Endothelial cell of umbilical vein (primary cell): ENCODE measurements around the gene ZNF565. TPM values are rescaled to one million over a fixed set of nuclear protein-coding genes. Genes with fewer than 3 reads are reported as not detected.

Source experiments
- BruUV-seq: library from RNA; stranded (reverse); fragments of 400-500 nt; replicated peaks from 2 replicates; lab custom pipeline; 2021; lab: Mats Ljungman, UMichigan
- CTCF ChIA-PET: fragments of 300-600, 350-600 bp; sonication (Branson Sonifier 250); formaldehyde crosslinking; loops from one replicate; lab custom pipeline; 2021; ENCODE audit warnings: antibody characterized with exemption, inconsistent platforms; lab: Charles Lee
- POLR2A ChIA-PET: fragments of 300-600, 350-600 bp; sonication (Branson Sonifier 250); formaldehyde crosslinking; loops from one replicate; lab custom pipeline; 2021; ENCODE audit warnings: antibody characterized with exemption, inconsistent platforms; lab: Charles Lee
- DNase-seq: peaks from one replicate; pipeline ENCODE4 v3.0.0-alpha.2; 2011; ENCODE audit warnings: low read depth, low spot score
- FAIRE-seq: peaks from 2 replicates; lab custom pipeline; 2011; peaks lifted over from hg19 to GRCh38; lab: Jason Lieb, UNC
- H2AFZ ChIP-seq: 2 replicates; pipeline ENCODE4 v1.6.0; 2012; ENCODE audit warnings: low read depth, low read length, control low read depth, inconsistent platforms
- H3K27ac ChIP-seq: 2 replicates; pipeline ENCODE4 v1.5.1; 2011; ENCODE audit warnings: low read depth, mild to moderate bottlenecking, control low read depth, low read length, moderate library complexity; ENCODE audit not compliant: insufficient read depth
- H3K27me3 ChIP-seq, 2 experiments: 2 replicates each; pipeline versions ENCODE4 v1.6.0 to v1.6.1; 2011; ENCODE audit warnings: low read length in 2 of 2, mixed read lengths in 1 of 2; ENCODE audit not compliant: control insufficient read depth in 2 of 2, insufficient read depth in 2 of 2
- H3K36me3 ChIP-seq, 2 experiments: 2 replicates in 1 of 2; 3 replicates in 1 of 2; pipeline ENCODE4 v1.5.1; 2011; ENCODE audit warnings: low read length in 2 of 2, mild to moderate bottlenecking in 1 of 2, moderate library complexity in 1 of 2; ENCODE audit not compliant: control insufficient read depth in 2 of 2, insufficient read depth in 2 of 2; ENCODE audit errors: extremely low read depth in 1 of 2
- H3K4me1 ChIP-seq: 3 replicates; pipeline ENCODE4 v1.5.1; 2011; ENCODE audit warnings: mild to moderate bottlenecking, low read length; ENCODE audit not compliant: control insufficient read depth, insufficient read depth; ENCODE audit errors: extremely low read depth
- H3K4me2 ChIP-seq: 2 replicates; pipeline ENCODE4 v1.6.1; 2011; ENCODE audit warnings: low read length, control low read depth, mixed read lengths; ENCODE audit not compliant: insufficient read depth
- H3K4me3 ChIP-seq, 3 experiments: fragments of 200-600 bp in 1 of 3; sonication (generic), shearing (Covaris generic) in 1 of 3; replicated peaks in 1 of 3; 2 replicates each; pipeline ENCODE4 v1.5.1; 2011 to 2016; ENCODE audit warnings: control low read depth in 3 of 3, low read length in 3 of 3, mild to moderate bottlenecking in 2 of 3, inconsistent platforms in 1 of 3, low read depth in 1 of 3, moderate library complexity in 1 of 3; ENCODE audit not compliant: insufficient read depth in 1 of 3
- H3K79me2 ChIP-seq: 2 replicates; pipeline ENCODE4 v1.6.0; 2012; ENCODE audit warnings: low read length, inconsistent platforms; ENCODE audit not compliant: control insufficient read depth, insufficient read depth
- H3K9ac ChIP-seq: replicated peaks from 2 replicates; pipeline ENCODE3; 2011; ENCODE audit warnings: low read length, control low read depth; ENCODE audit not compliant: insufficient read depth; ENCODE audit errors: extremely low read depth
- H3K9me1 ChIP-seq: replicated peaks from 3 replicates; pipeline ENCODE4 v1.6.0; 2011; ENCODE audit warnings: mild to moderate bottlenecking, low read length; ENCODE audit not compliant: control insufficient read depth, insufficient read depth; ENCODE audit errors: extremely low read depth
- H3K9me3 ChIP-seq: replicated peaks from 2 replicates; pipeline ENCODE4 v1.5.1; 2012; ENCODE audit warnings: low read length, inconsistent platforms; ENCODE audit not compliant: control insufficient read depth, insufficient read depth
- H4K20me1 ChIP-seq: replicated peaks from 2 replicates; pipeline ENCODE3; 2011; ENCODE audit warnings: mild to moderate bottlenecking, low read length; ENCODE audit not compliant: control insufficient read depth, insufficient read depth; ENCODE audit errors: extremely low read depth
- CTCF ChIP-seq, 2 donors: IDR thresholded peaks; 1 replicate in 1 of 2; 2 replicates in 1 of 2; pipeline ENCODE4 v1.5.1; 2011; ENCODE audit warnings: low read length in 2 of 2, mild to moderate bottlenecking in 2 of 2, moderate library complexity in 2 of 2, control low read depth in 1 of 2, inconsistent platforms in 1 of 2, low read depth in 1 of 2; ENCODE audit not compliant: insufficient read depth in 1 of 2; ENCODE audit errors: extremely low read depth in 1 of 2
- EZH2 ChIP-seq: IDR thresholded peaks from 2 replicates; pipeline ENCODE4 v1.6.1; 2012; ENCODE audit warnings: borderline replicate concordance, low read depth, mild to moderate bottlenecking, moderate library complexity, low read length, inconsistent platforms; ENCODE audit not compliant: severe bottlenecking
- FOS ChIP-seq: IDR thresholded peaks from 2 replicates; pipeline ENCODE4 v1.6.1; 2011; ENCODE audit warnings: mild to moderate bottlenecking, low read length, moderate library complexity, borderline replicate concordance; ENCODE audit not compliant: insufficient read depth
- GATA2 ChIP-seq: IDR thresholded peaks from 2 replicates; pipeline ENCODE4 v1.7.0; 2011; ENCODE audit warnings: low read depth, mild to moderate bottlenecking, moderate library complexity, mixed read lengths, low read length; ENCODE audit not compliant: insufficient read length, insufficient read depth
- JUN ChIP-seq: IDR thresholded peaks from 2 replicates; pipeline ENCODE4 v1.6.1; 2011; ENCODE audit warnings: borderline replicate concordance, low read depth; ENCODE audit not compliant: insufficient read length, insufficient read depth
- MYC ChIP-seq: IDR thresholded peaks from one replicate; pipeline ENCODE4 v1.6.1; 2011; ENCODE audit warnings: mild to moderate bottlenecking, low read depth, low read length
- POLR2A ChIP-seq: IDR thresholded peaks from 2 replicates; pipeline ENCODE4 v1.6.1; 2012; ENCODE audit warnings: low read depth, mild to moderate bottlenecking, control low read depth, low read length
- POLR2AphosphoS5 ChIP-seq: IDR thresholded peaks from 2 replicates; pipeline ENCODE4 v1.6.1; 2012; ENCODE audit warnings: low read depth, mild to moderate bottlenecking, control low read depth, low read length, moderate library complexity; ENCODE audit not compliant: insufficient read depth
- dilution Hi-C: fragments of 300-500 bp; cut with MboI; formaldehyde crosslinking; loops from one replicate; pipeline ENCODE4 v1.15.0; 2019; ENCODE audit warnings: low sequenced_read_pairs; ENCODE audit not compliant: extremely low pct_ligation_motif_present
- intact Hi-C: fragments of 100-400 bp; cut with micrococcal nuclease; formaldehyde crosslinking; loops from one replicate; pipeline ENCODE4 v1.10.0; 2022
- polyA plus RNA-seq, 4 experiments: library from polyadenylated mRNA; depleted of rRNA in 3 of 4; stranded (reverse) in 3 of 4; unstranded in 1 of 4; fragments of >200 nt; gene quantifications; 2 replicates each; pipeline versions ENCODE4 v1.2.1 to v1.2.3, GENCODE V29; 2011 to 2012; ENCODE audit warnings: missing spikeins in 1 of 4
- total RNA-seq: library from RNA; stranded (reverse); gene quantifications from 2 replicates; pipeline ENCODE4 v1.2.3, GENCODE V29; 2021
- TF ChIP-seq, protein P1 (sequence below): IDR thresholded peaks from 2 replicates; pipeline ENCODE4 v1.6.1; 2011; ENCODE audit not compliant: insufficient read depth, insufficient read length

Gene ZNF565
- total and polyA plus RNA-seq, 2 donors (not counting 3 experiments of a cell fraction or from before 2014, with no cell fraction given) = 1.4 to 3.6 TPM

- Histone ChIP-seq H3K9me3 (no peaks in the 10 kb centered on the region), H3K36me3 (no peaks in the 10 kb centered on the region), H3K9me1 (no peaks in the 10 kb centered on the region), H3K27ac (no peak overlapping the region), H3K9ac (no peak overlapping the region), H3K4me1 (no peaks in the 10 kb centered on the region), H2AFZ (no peak overlapping the region), H3K4me3 (no peak overlapping the region), H4K20me1 (no peaks in the 10 kb centered on the region), H3K4me2 (no peak overlapping the region), H3K79me2 (no peaks in the 10 kb centered on the region), H3K27me3 (no peaks in the 10 kb centered on the region)
- no TSS peak for BruUV-seq
- POLR2A ChIA-PET = no interaction called here
- FAIRE-seq (no peak), DNase-seq (no peak)
- no peak for TF ChIP-seq MYC
- TF ChIP-seq CTCF (IDR thresholded peaks at IDR 0.05; ENCODE audit: extremely low read depth in 1 of 2, insufficient read depth in 1 of 2, low read depth in 1 of 2, low read length in 2 of 2) = no peak
- no peak for TF ChIP-seq POLR2A
- TF ChIP-seq FOS = no peak
- TF ChIP-seq POLR2AphosphoS5 = no peak
- no peak for TF ChIP-seq GATA2
- no peak for TF ChIP-seq JUN
- TF ChIP-seq, protein P1, sequence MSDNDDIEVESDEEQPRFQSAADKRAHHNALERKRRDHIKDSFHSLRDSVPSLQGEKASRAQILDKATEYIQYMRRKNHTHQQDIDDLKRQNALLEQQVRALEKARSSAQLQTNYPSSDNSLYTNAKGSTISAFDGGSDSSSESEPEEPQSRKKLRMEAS = no peak
- no peak for TF ChIP-seq EZH2
- intact Hi-C loops = no loop called here
- CTCF ChIA-PET = no interaction called here
- dilution Hi-C loops = no loop called here
Measured at GRCh38 chr19:36255316-36255715, 40.9 kb upstream of the ZNF565 start.
